ENCODE data around the gene MORC1. TPM values are rescaled to one million over a fixed set of nuclear protein-coding genes. Genes with fewer than 3 reads are reported as not detected.

MORC1 gene
- total and polyA plus RNA-seq, 12 donors, result 0.06 to 0.15 (median 0.11) TPM; not detected in 9

DNA sequence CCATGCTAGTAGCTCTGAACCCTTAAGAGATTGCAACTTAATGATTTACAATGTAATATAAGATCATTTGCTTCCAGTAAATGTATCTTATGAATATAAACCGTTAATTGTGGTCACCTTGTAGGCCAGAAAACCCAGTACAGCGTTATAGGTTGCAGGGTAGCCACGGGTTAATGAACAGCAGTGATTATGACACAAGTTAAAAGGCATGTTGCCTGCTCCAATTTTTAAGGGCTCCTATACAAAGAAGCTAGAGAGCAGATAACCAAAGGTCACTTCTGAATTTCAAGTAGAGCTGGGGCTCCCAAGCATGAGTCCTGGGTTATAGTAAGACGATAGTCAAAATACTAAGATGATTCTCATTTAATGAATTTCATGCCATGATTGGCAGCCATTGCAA lies 177.8 kb downstream of the MORC1 start:
- no peaks in the 10 kb centered on the region for H3K36me3 ChIP-seq (replicated peaks in 1 of 2)
- no peak overlapping the region for H3K27ac ChIP-seq

DNA sequence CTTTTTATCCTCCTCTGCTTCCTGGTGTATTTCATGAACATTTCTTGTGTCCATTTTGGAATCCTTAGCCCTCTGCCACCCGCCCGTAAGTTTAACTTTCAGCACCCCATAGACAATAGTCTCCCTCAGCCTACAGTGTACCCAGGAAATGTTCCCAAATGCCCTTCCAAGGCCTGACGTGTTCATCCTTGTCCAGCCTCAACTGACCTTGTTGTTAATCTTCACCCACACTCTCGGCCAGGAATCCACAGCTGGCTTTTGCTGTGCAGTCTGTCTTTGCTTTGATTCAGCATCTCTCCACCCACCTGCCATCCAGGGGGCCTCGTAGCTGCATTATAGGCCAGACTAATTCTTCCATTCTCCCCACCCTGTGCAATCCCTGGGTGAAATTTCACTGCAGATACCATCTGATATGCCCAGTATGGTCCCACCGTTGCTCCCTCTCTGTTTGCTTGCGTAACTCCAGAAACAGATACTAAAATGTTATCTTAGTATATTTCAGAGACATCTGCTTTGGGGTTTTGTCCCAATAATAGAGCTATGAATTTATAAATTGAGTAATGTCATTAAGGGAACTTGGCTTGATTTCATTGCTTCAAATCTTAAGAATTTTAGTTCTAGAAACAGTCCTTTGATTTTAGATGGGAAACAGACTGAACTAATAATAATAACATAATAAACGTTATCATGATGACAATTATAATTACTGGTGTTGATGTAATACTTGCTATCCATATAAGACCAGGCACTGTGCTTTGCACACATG lies 180.8 kb downstream of the MORC1 start:
- Histone ChIP-seq H3K27me3 (no peaks in the 10 kb centered on the region), H3K36me3 (replicated peaks in 1 of 2) (no peaks in the 10 kb centered on the region), H3K4me1 (replicated peaks in 1 of 2) (no peaks in the 10 kb centered on the region), H3K27ac (no peak overlapping the region), H3K9me3 (replicated peaks in 1 of 3) (no peaks in the 10 kb centered on the region), H3K4me3 (no peak overlapping the region)
- no peak for TF ChIP-seq POLR2A (IDR thresholded peaks at IDR 0.05)
- TF ChIP-seq, protein P1, sequence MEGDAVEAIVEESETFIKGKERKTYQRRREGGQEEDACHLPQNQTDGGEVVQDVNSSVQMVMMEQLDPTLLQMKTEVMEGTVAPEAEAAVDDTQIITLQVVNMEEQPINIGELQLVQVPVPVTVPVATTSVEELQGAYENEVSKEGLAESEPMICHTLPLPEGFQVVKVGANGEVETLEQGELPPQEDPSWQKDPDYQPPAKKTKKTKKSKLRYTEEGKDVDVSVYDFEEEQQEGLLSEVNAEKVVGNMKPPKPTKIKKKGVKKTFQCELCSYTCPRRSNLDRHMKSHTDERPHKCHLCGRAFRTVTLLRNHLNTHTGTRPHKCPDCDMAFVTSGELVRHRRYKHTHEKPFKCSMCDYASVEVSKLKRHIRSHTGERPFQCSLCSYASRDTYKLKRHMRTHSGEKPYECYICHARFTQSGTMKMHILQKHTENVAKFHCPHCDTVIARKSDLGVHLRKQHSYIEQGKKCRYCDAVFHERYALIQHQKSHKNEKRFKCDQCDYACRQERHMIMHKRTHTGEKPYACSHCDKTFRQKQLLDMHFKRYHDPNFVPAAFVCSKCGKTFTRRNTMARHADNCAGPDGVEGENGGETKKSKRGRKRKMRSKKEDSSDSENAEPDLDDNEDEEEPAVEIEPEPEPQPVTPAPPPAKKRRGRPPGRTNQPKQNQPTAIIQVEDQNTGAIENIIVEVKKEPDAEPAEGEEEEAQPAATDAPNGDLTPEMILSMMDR (IDR thresholded peaks at IDR 0.05), result no peak
- 64 to 71% (median 64%) methylated on average over 8 of the region's 8 CpGs for WGBS, 4 donors
- no peak for DNase-seq
- intact Hi-C loops (cut with DNase I), result no loop called here

More for the DNA sequence above, 177.8 kb downstream of the MORC1 start:
- no peak overlapping the region for H3K4me3 ChIP-seq
- 61 to 79% (median 75%) methylated on average over 4 of the region's 4 CpGs for WGBS, 4 donors
- TF ChIP-seq, protein P1 (IDR thresholded peaks at IDR 0.05), result no peak
- TF ChIP-seq POLR2A (IDR thresholded peaks at IDR 0.05), result no peak
- H3K4me1 ChIP-seq (replicated peaks in 1 of 2), result no peaks in the 10 kb centered on the region
- intact Hi-C loops (cut with DNase I), result no loop called here
- H3K27me3 ChIP-seq, result no peaks in the 10 kb centered on the region
- no peaks in the 10 kb centered on the region for H3K9me3 ChIP-seq (replicated peaks in 1 of 3)
- DNase-seq, result no peak

DNA sequence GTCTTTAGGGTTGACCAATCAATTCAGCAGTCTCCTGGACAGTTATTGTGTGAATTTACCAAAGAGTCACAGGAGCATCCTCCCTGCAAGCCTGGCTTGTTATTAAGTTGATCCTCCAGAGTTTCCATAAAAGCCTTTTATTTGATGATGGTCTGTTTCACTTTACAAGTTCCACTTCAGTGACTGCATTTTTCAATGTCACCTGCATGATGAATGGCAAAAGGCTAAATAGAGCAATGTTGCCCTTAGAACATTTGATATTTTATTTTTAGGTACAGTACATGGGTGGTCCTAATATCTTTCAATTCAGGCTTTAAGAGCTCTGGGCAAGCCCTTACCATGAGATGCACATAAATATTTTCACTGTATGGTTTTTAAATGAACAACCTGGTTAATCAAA lies 186.9 kb downstream of the MORC1 start:
- no peak for DNase-seq
- H3K9me3 ChIP-seq (replicated peaks in 1 of 3), result no peaks in the 10 kb centered on the region
- H3K36me3 ChIP-seq (replicated peaks in 1 of 2), result no peaks in the 10 kb centered on the region
- H3K4me3 ChIP-seq, result no peak overlapping the region
- intact Hi-C loops (cut with DNase I), result no loop called here
- TF ChIP-seq, protein P1 (IDR thresholded peaks at IDR 0.05), result no peak
- no peak for TF ChIP-seq POLR2A (IDR thresholded peaks at IDR 0.05)
- no peaks in the 10 kb centered on the region for H3K4me1 ChIP-seq (replicated peaks in 1 of 2)
- no peak overlapping the region for H3K27ac ChIP-seq
- H3K27me3 ChIP-seq, result no peaks in the 10 kb centered on the region

DNA sequence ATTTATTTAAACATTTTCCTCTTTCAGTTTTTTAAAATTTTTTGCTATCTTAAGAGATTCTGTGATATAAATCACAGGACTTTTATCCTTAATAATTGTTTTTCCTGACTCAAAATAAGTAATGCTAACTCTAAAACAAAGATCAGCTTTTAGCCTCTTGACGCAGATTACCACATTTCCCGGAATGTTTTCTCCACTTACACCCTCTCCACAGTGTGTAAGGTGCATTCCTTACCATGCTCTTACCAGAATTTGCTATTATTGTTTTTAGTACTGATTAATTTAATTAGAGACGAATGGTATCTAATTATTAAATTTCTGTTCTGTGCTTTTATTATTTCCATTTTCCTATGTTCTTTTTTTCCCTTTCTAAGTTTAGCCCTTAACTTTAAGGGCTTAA lies 199.1 kb downstream of the MORC1 start:
- intact Hi-C loops (cut with DNase I), result loop anchor here (5.0 to 10.0 kb wide), 2 partner anchors 254 to 257 kb away; no protein-coding TSS in a partner anchor
- 69 to 84% (median 71%) methylated on average over 3 of the region's 3 CpGs for WGBS, 4 donors
- no peaks in the 10 kb centered on the region for H3K4me1 ChIP-seq (replicated peaks in 1 of 2)

More for the DNA sequence above, 199.1 kb downstream of the MORC1 start:
- no peak overlapping the region for H3K4me3 ChIP-seq
- TF ChIP-seq, protein P1 (IDR thresholded peaks at IDR 0.05), result no peak
- TF ChIP-seq POLR2A (IDR thresholded peaks at IDR 0.05), result no peak
- peaks cover 3% of the 10 kb centered on the region for H3K27me3 ChIP-seq
- H3K36me3 ChIP-seq (replicated peaks in 1 of 2), result no peaks in the 10 kb centered on the region
- no peaks in the 10 kb centered on the region for H3K9me3 ChIP-seq (replicated peaks in 1 of 3)
- DNase-seq, result no peak
- H3K27ac ChIP-seq, result no peak overlapping the region

All from adrenal gland (tissue), 12 donors.